ENCODE measurements around the gene ADCY1.

ADCY1 gene

GRCh38 chr7:45655539-45655938 is 81.4 kb downstream of the ADCY1 start:
- no peak for DNase-seq

GRCh38 chr7:45656431-45656830 is 82.3 kb downstream of the ADCY1 start:
- DNase-seq, result no peak

- no peak for DNase-seq
Observed at GRCh38 chr7:45657136-45657889, 83.1 kb downstream of the ADCY1 start.

GRCh38 chr7:45657890-45658715 is 83.9 kb downstream of the ADCY1 start:
- DNase-seq, result no peak

GRCh38 chr7:45658716-45659495 is 84.7 kb downstream of the ADCY1 start:
- DNase-seq, result no peak

GRCh38 chr7:45659496-45660139 is 85.5 kb downstream of the ADCY1 start:
- DNase-seq, result no peak

- DNase-seq, result no peak
Observed at GRCh38 chr7:45660201-45660900, 86.2 kb downstream of the ADCY1 start.

- DNase-seq, result no peak
Observed at GRCh38 chr7:45660901-45661211, 86.7 kb downstream of the ADCY1 start.

GRCh38 chr7:45661302-45661995 is 87.3 kb downstream of the ADCY1 start:
- no peak for DNase-seq

- no peak for DNase-seq
Observed at GRCh38 chr7:45662018-45662417, 87.8 kb downstream of the ADCY1 start.

- DNase-seq, result no peak
Observed at GRCh38 chr7:45662540-45663166, 88.5 kb downstream of the ADCY1 start.

- DNase-seq, result no peak
Observed at GRCh38 chr7:45663167-45663921, 89.2 kb downstream of the ADCY1 start.

- no peak for DNase-seq
Observed at GRCh38 chr7:45663965-45664633, 89.9 kb downstream of the ADCY1 start.

- no peak for DNase-seq
Observed at GRCh38 chr7:45665172-45665571, 91.0 kb downstream of the ADCY1 start.

GRCh38 chr7:45670227-45670626 is 96.1 kb downstream of the ADCY1 start:
- DNase-seq, result no peak

- DNase-seq, result no peak
Observed at GRCh38 chr7:45670717-45671116, 96.5 kb downstream of the ADCY1 start.

- no peak for DNase-seq
Observed at GRCh38 chr7:45677311-45677900, 103.2 kb downstream of the ADCY1 start.

- no peak for DNase-seq
Observed at GRCh38 chr7:45679516-45679915, 105.3 kb downstream of the ADCY1 start.

- no peak for DNase-seq
Observed at GRCh38 chr7:45680776-45681175, 106.6 kb downstream of the ADCY1 start.
